WTC11 (cell line): ENCODE data around the gene C17orf100. TPM values are rescaled to one million over a fixed set of nuclear protein-coding genes. Genes with fewer than 3 reads are reported as not detected.

Experiments used
- AFF4 ChIP-seq: sonication (generic); formaldehyde crosslinking; IDR thresholded peaks from 2 replicates; pipeline ENCODE4 v1.8.1; 2023; ENCODE audit warnings: mild to moderate bottlenecking, missing genetic modification reagents, borderline replicate concordance
- ATF6 ChIP-seq: sonication (generic); formaldehyde crosslinking; IDR thresholded peaks from 2 replicates; pipeline ENCODE4 v1.8.1; 2023; ENCODE audit warnings: mild to moderate bottlenecking, missing genetic modification reagents
- CDX4 ChIP-seq: fragments of 250-450 bp; sonication (Bioruptor Pico); IDR thresholded peaks from 2 replicates; pipeline ENCODE4 v1.9.0; 2021; ENCODE audit warnings: moderate library complexity, mild to moderate bottlenecking, inconsistent platforms, borderline replicate concordance
- CTCF ChIP-seq: fragments of 200-600 bp; IDR thresholded peaks from 2 replicates; pipeline ENCODE4 v1.8.0; 2022; ENCODE audit warnings: antibody characterized with exemption
- E2F1 ChIP-seq: sonication (generic); formaldehyde crosslinking; IDR thresholded peaks from 2 replicates; pipeline ENCODE4 v1.8.0; 2022; ENCODE audit warnings: mild to moderate bottlenecking, missing genetic modification reagents
- E2F5 ChIP-seq: sonication (generic); formaldehyde crosslinking; IDR thresholded peaks from 2 replicates; pipeline ENCODE4 v1.8.1; 2022; ENCODE audit warnings: mild to moderate bottlenecking, moderate library complexity, missing genetic modification reagents
- ELF4 ChIP-seq: sonication (generic); formaldehyde crosslinking; IDR thresholded peaks from 2 replicates; pipeline ENCODE4 v1.8.1; 2022; ENCODE audit warnings: low read depth, mild to moderate bottlenecking, moderate library complexity, missing genetic modification reagents
- ETV6 ChIP-seq: sonication (generic); formaldehyde crosslinking; IDR thresholded peaks from 2 replicates; pipeline ENCODE4 v1.8.1; 2022; ENCODE audit warnings: mild to moderate bottlenecking, missing genetic modification reagents
- FOXJ3 ChIP-seq: sonication (generic); formaldehyde crosslinking; IDR thresholded peaks from 2 replicates; pipeline ENCODE4 v1.9.0; 2021; ENCODE audit warnings: missing genetic modification reagents, mild to moderate bottlenecking, borderline replicate concordance
- FOXK1 ChIP-seq: sonication (generic); formaldehyde crosslinking; IDR thresholded peaks from 2 replicates; pipeline ENCODE4 v1.8.0; 2022; ENCODE audit warnings: mild to moderate bottlenecking, moderate library complexity, missing genetic modification reagents
- GTF2I ChIP-seq: fragments of 250-450 bp; sonication (Bioruptor Pico); conservative IDR thresholded peaks from 2 replicates; pipeline ENCODE4 v1.4.0; 2021; ENCODE audit warnings: mild to moderate bottlenecking
- HMGA2 ChIP-seq: fragments of 250-450 bp; sonication (Bioruptor Pico); IDR thresholded peaks from 2 replicates; pipeline ENCODE4 v1.4.0; 2021; ENCODE audit warnings: mild to moderate bottlenecking, moderate library complexity
- NFE2L1 ChIP-seq: sonication (generic); formaldehyde crosslinking; IDR thresholded peaks from 2 replicates; pipeline ENCODE4 v1.8.1; 2023; ENCODE audit warnings: missing genetic modification reagents
- RELA ChIP-seq: sonication (generic); formaldehyde crosslinking; IDR thresholded peaks from 2 replicates; pipeline ENCODE4 v1.8.1; 2022; ENCODE audit warnings: missing genetic modification reagents, mild to moderate bottlenecking, borderline replicate concordance
- SMAD4 ChIP-seq: sonication (generic); formaldehyde crosslinking; IDR thresholded peaks from 2 replicates; pipeline ENCODE4 v1.8.0; 2022; ENCODE audit warnings: mild to moderate bottlenecking, missing genetic modification reagents
- STAT6 ChIP-seq: sonication (generic); formaldehyde crosslinking; conservative IDR thresholded peaks from 2 replicates; pipeline ENCODE4 v1.8.1; 2023; ENCODE audit warnings: mild to moderate bottlenecking, low read depth, missing genetic modification reagents, moderate library complexity
- ZBTB21 ChIP-seq: sonication (generic); formaldehyde crosslinking; IDR thresholded peaks from 2 replicates; pipeline ENCODE4 v1.8.1; 2023; ENCODE audit warnings: mild to moderate bottlenecking, missing genetic modification reagents, borderline replicate concordance
- ZNF281 ChIP-seq: sonication (generic); formaldehyde crosslinking; IDR thresholded peaks from 2 replicates; pipeline ENCODE4 v1.8.0; 2023; ENCODE audit warnings: mild to moderate bottlenecking, missing genetic modification reagents
- ZNF423 ChIP-seq: fragments of 250-450 bp; sonication (Bioruptor Pico); IDR thresholded peaks from 2 replicates; pipeline ENCODE4 v2.1.2; 2022; ENCODE audit warnings: mild to moderate bottlenecking, moderate library complexity
- ZNF512 ChIP-seq: sonication (generic); formaldehyde crosslinking; IDR thresholded peaks from 2 replicates; pipeline ENCODE4 v1.8.1; 2022; ENCODE audit warnings: missing genetic modification reagents, borderline replicate concordance
- total RNA-seq: library from RNA; stranded (reverse); gene quantifications from 3 replicates; pipeline ENCODE4 v1.2.3, GENCODE V29; 2021

Gene C17orf100
- total RNA-seq, 1 experiment from 2014 or later: 2.7 TPM

- TF ChIP-seq CTCF (no peak), FOXJ3 (0 out of 2 replicates have a peak, but pooled peaks have one; percentile 56), CDX4 (CRISPR knock-in tag) (no peak), GTF2I (CRISPR knock-in tag) (no peak), ZNF423 (CRISPR knock-in tag) (no peak), ETV6 (CRISPR knock-in tag) (peak; percentile 61), SMAD4 (CRISPR knock-in tag) (peak; percentile 63; the same call in 1 of the 2 replicates), ZNF281 (CRISPR knock-in tag) (peak; percentile 68; the same call in 1 of the 2 replicates), E2F5 (CRISPR knock-in tag) (peak; percentile 69; the same call in 1 of the 2 replicates), ZBTB21 (CRISPR knock-in tag) (peak; percentile 79; the same call in 1 of the 2 replicates), RELA (CRISPR knock-in tag) (peak; percentile 98), NFE2L1 (peak; percentile 72; the same call in 1 of the 2 replicates), E2F1 (CRISPR knock-in tag) (peak; percentile 78), ATF6 (no peak), AFF4 (CRISPR knock-in tag) (no peak; the same call in 1 of the 2 replicates), STAT6 (CRISPR knock-in tag) (no peak), ELF4 (0 out of 2 replicates have a peak, but pooled peaks have one; percentile 53), FOXK1 (CRISPR knock-in tag) (peak; percentile 24; the same call in 1 of the 2 replicates), ZNF512 (CRISPR knock-in tag) (no peak), HMGA2 (CRISPR knock-in tag) (no peak)
Observed at GRCh38 chr17:6651919-6652452, 424 bp downstream of the C17orf100 start (continued).
